Measurements from ENCODE around the gene ZNF579.

- no peak for TF ChIP-seq CTCF (IDR thresholded peaks at IDR 0.05)
- no peak for TF ChIP-seq POLR2AphosphoS5 (IDR thresholded peaks at IDR 0.05)
- TF ChIP-seq POLR2A (IDR thresholded peaks at IDR 0.05), result no peak
- TF ChIP-seq EP300 (IDR thresholded peaks at IDR 0.05; ENCODE audit: low read depth), result no peak
These were observed 34.6 kb downstream of the ZNF579 start for GRCh38 chr19:55546011-55546410.

Data from transverse colon (tissue), 4 donors.